MG63 (cell line): ENCODE data around the gene BHLHE41. TPM values are rescaled to one million over a fixed set of nuclear protein-coding genes. Genes with fewer than 3 reads are reported as not detected.
A peak's percentile ranks its signal among the peaks of the same experiment; 100 is the strongest.

Experiments
- DNase-seq: peaks from one replicate; pipeline ENCODE4 v3.0.0-alpha.2; 2020
- H3K27me3 ChIP-seq: fragments of 250-450 bp; sonication (Bioruptor Pico); 2 replicates; pipeline ENCODE4 v1.5.1; 2020; ENCODE audit warnings: mild to moderate bottlenecking, moderate library complexity
- H3K36me3 ChIP-seq: fragments of 250-450 bp; sonication (Bioruptor Pico); 2 replicates; pipeline ENCODE4 v1.5.1; 2020; ENCODE audit warnings: mild to moderate bottlenecking, moderate library complexity
- H3K4me3 ChIP-seq: fragments of 250-450 bp; sonication (Bioruptor Pico); 2 replicates; pipeline ENCODE4 v1.5.1; 2020; ENCODE audit warnings: mild to moderate bottlenecking, moderate library complexity
- H3K9me3 ChIP-seq: fragments of 250-450 bp; sonication (Bioruptor Pico); 2 replicates; pipeline ENCODE4 v1.5.1; 2020; ENCODE audit warnings: mild to moderate bottlenecking, moderate library complexity
- total RNA-seq: library from RNA; depleted of rRNA; stranded (reverse); fragments of >200 nt; shearing (Covaris generic); gene quantifications from 2 replicates; pipeline ENCODE4 v1.2.3, GENCODE V29; 2014; ENCODE audit warnings: low replicate concordance

BHLHE41 gene
- total RNA-seq, 1 experiment from 2014 or later = 0.03 TPM

- no peaks in the 10 kb centered on the region for H3K36me3 ChIP-seq
- no peaks in the 10 kb centered on the region for H3K9me3 ChIP-seq
- DNase-seq = no peak
- H3K4me3 ChIP-seq = no peak overlapping the region
- no peaks in the 10 kb centered on the region for H3K27me3 ChIP-seq
These were observed 18.5 kb upstream of the BHLHE41 start for GRCh38 chr12:26143291-26143690.

- no peaks in the 10 kb centered on the region for H3K27me3 ChIP-seq
- H3K4me3 ChIP-seq = no peak overlapping the region
- no peaks in the 10 kb centered on the region for H3K36me3 ChIP-seq
- DNase-seq = no peak
- H3K9me3 ChIP-seq = no peaks in the 10 kb centered on the region
These were observed 14.0 kb upstream of the BHLHE41 start for GRCh38 chr12:26138860-26139259.

GRCh38 chr12:26136688-26137087 is 11.9 kb upstream of the BHLHE41 start:
- H3K27me3 ChIP-seq = peaks cover 5% of the 10 kb centered on the region
- no peaks in the 10 kb centered on the region for H3K9me3 ChIP-seq
- no peaks in the 10 kb centered on the region for H3K36me3 ChIP-seq
- H3K4me3 ChIP-seq = no peak overlapping the region
- no peak for DNase-seq

- H3K4me3 ChIP-seq = no peak overlapping the region
- DNase-seq = no peak
- no peaks in the 10 kb centered on the region for H3K9me3 ChIP-seq
- no peaks in the 10 kb centered on the region for H3K36me3 ChIP-seq
- H3K27me3 ChIP-seq = peaks cover 10% of the 10 kb centered on the region
These were observed 10.7 kb upstream of the BHLHE41 start for GRCh38 chr12:26135571-26135970.

GRCh38 chr12:26135010-26135420 is 10.2 kb upstream of the BHLHE41 start:
- H3K27me3 ChIP-seq = peaks cover 14% of the 10 kb centered on the region
- no peaks in the 10 kb centered on the region for H3K36me3 ChIP-seq
- no peak overlapping the region for H3K4me3 ChIP-seq
- peak; percentile 96 for DNase-seq
- H3K9me3 ChIP-seq = no peaks in the 10 kb centered on the region

- no peak overlapping the region for H3K4me3 ChIP-seq
- H3K9me3 ChIP-seq = no peaks in the 10 kb centered on the region
- DNase-seq = no peak
- peaks cover 17% of the 10 kb centered on the region for H3K27me3 ChIP-seq
- no peaks in the 10 kb centered on the region for H3K36me3 ChIP-seq
These were observed 9.7 kb upstream of the BHLHE41 start for GRCh38 chr12:26134540-26134939.

- H3K9me3 ChIP-seq = no peaks in the 10 kb centered on the region
- no peaks in the 10 kb centered on the region for H3K36me3 ChIP-seq
- H3K27me3 ChIP-seq = peaks cover 25% of the 10 kb centered on the region
- H3K4me3 ChIP-seq = no peak overlapping the region
- no peak for DNase-seq
These were observed 8.7 kb upstream of the BHLHE41 start for GRCh38 chr12:26133521-26133920.

GRCh38 chr12:26132866-26133265 is 8.0 kb upstream of the BHLHE41 start:
- DNase-seq = no peak
- no peaks in the 10 kb centered on the region for H3K36me3 ChIP-seq
- no peaks in the 10 kb centered on the region for H3K9me3 ChIP-seq
- no peak overlapping the region for H3K4me3 ChIP-seq
- H3K27me3 ChIP-seq = peaks cover 31% of the 10 kb centered on the region

- Histone ChIP-seq H3K36me3 (no peaks in the 10 kb centered on the region), H3K9me3 (no peaks in the 10 kb centered on the region), H3K27me3 (peaks cover 41% of the 10 kb centered on the region), H3K4me3 (no peak overlapping the region)
- no peak for DNase-seq
These were observed 7.1 kb upstream of the BHLHE41 start for GRCh38 chr12:26131936-26132335.

GRCh38 chr12:26130728-26131127 is 5.9 kb upstream of the BHLHE41 start:
- DNase-seq = no peak
- peaks cover 50% of the 10 kb centered on the region for H3K27me3 ChIP-seq
- H3K9me3 ChIP-seq = no peaks in the 10 kb centered on the region
- H3K36me3 ChIP-seq = no peaks in the 10 kb centered on the region
- H3K4me3 ChIP-seq = no peak overlapping the region

GRCh38 chr12:26128168-26128567 is 3.3 kb upstream of the BHLHE41 start:
- Histone ChIP-seq H3K4me3 (no peak overlapping the region), H3K36me3 (no peaks in the 10 kb centered on the region), H3K27me3 (peaks cover 68% of the 10 kb centered on the region), H3K9me3 (no peaks in the 10 kb centered on the region)
- no peak for DNase-seq

- peaks cover 74% of the 10 kb centered on the region for H3K27me3 ChIP-seq
- no peak overlapping the region for H3K4me3 ChIP-seq
- DNase-seq = no peak
- no peaks in the 10 kb centered on the region for H3K9me3 ChIP-seq
- no peaks in the 10 kb centered on the region for H3K36me3 ChIP-seq
These were observed 2.6 kb upstream of the BHLHE41 start for GRCh38 chr12:26127404-26127803.

GRCh38 chr12:26126340-26127284 is 1.8 kb upstream of the BHLHE41 start:
- no peaks in the 10 kb centered on the region for H3K9me3 ChIP-seq
- H3K4me3 ChIP-seq = peak overlapping the region; percentile 46
- peaks cover 74% of the 10 kb centered on the region for H3K27me3 ChIP-seq
- DNase-seq = peak; percentile 80
- no peaks in the 10 kb centered on the region for H3K36me3 ChIP-seq

- Histone ChIP-seq H3K36me3 (no peaks in the 10 kb centered on the region), H3K9me3 (no peaks in the 10 kb centered on the region), H3K4me3 (peak overlapping the region; percentile 46), H3K27me3 (peaks cover 72% of the 10 kb centered on the region)
- peak; percentile 69 for DNase-seq
These were observed 833 bp upstream of the BHLHE41 start for GRCh38 chr12:26125400-26126339.

- no peak for DNase-seq
- no peaks in the 10 kb centered on the region for H3K36me3 ChIP-seq
These were observed 1.3 kb downstream of the BHLHE41 start for GRCh38 chr12:26123482-26123980.

GRCh38 chr12:26122681-26123481 is 2.0 kb downstream of the BHLHE41 start:
- no peaks in the 10 kb centered on the region for H3K36me3 ChIP-seq
- DNase-seq = peak; percentile 66
- H3K9me3 ChIP-seq = no peaks in the 10 kb centered on the region
- peak overlapping the region; percentile 42 for H3K4me3 ChIP-seq
- peaks cover 51% of the 10 kb centered on the region for H3K27me3 ChIP-seq

More at GRCh38 chr12:26123482-26123980, 1.3 kb downstream of the BHLHE41 start:
- peaks cover 57% of the 10 kb centered on the region for H3K27me3 ChIP-seq
- no peaks in the 10 kb centered on the region for H3K9me3 ChIP-seq
- H3K4me3 ChIP-seq = no peak overlapping the region
